Esophagus squamous epithelium (tissue), 5 donors: ENCODE data around the gene TAF11. TPM values are rescaled to one million over a fixed set of nuclear protein-coding genes. Genes with fewer than 3 reads are reported as not detected.

Experiments
- DNase-seq: peaks from one replicate; lab custom pipeline; 2025; lab: John Stamatoyannopoulos, UW
- H3K27ac ChIP-seq, 4 donors: fragments of 200-600 bp; sonication (generic); one replicate each; pipeline ENCODE4 v1.5.1; 2016 to 2019; ENCODE audit warnings: mild to moderate bottlenecking in 1 of 4
- H3K27me3 ChIP-seq, 4 donors: fragments of 200-600 bp; sonication (generic); 1 replicate in 3 of 4; 2 replicates in 1 of 4; pipeline versions ENCODE4 v1.5.1 to v1.6.0; 2017 to 2021; ENCODE audit warnings: antibody characterized with exemption in 1 of 4
- H3K36me3 ChIP-seq, 3 donors: fragments of 200-600 bp; sonication (generic); one replicate each; pipeline ENCODE4 v1.5.1; 2016 to 2019
- H3K4me1 ChIP-seq, 3 donors: fragments of 200-600 bp; sonication (generic); one replicate each; pipeline ENCODE4 v1.5.1; 2017 to 2019
- H3K4me3 ChIP-seq, 4 donors: fragments of 200-600 bp; sonication (generic); 1 replicate in 3 of 4; 2 replicates in 1 of 4; pipeline ENCODE4 v1.5.1; 2016 to 2019; ENCODE audit warnings: mild to moderate bottlenecking in 2 of 4, moderate library complexity in 1 of 4
- H3K9me3 ChIP-seq, 3 donors: fragments of 200-600 bp; sonication (generic); one replicate each; pipeline ENCODE4 v1.5.1; 2016 to 2019
- CTCF ChIP-seq, 6 experiments: fragments of 450-650 bp in 4 of 6; fragments of 200-600 bp in 2 of 6; sonication (generic) in 2 of 6; IDR thresholded peaks; one replicate each; pipeline ENCODE4 v1.5.1; 2016 to 2019; ENCODE audit warnings: antibody characterized with exemption in 6 of 6, mild to moderate bottlenecking in 4 of 6, moderate library complexity in 4 of 6
- POLR2A ChIP-seq, 4 donors: fragments of 450-650 bp; IDR thresholded peaks; one replicate each; pipeline ENCODE4 v1.6.1; 2017; ENCODE audit warnings: antibody characterized with exemption in 4 of 4, mild to moderate bottlenecking in 4 of 4, moderate library complexity in 3 of 4
- WGBS, 2 donors: methylation state at CpG; one replicate each; pipeline ENCODE4 v1.1.5; 2018; 5-methylcytosine and 5-hydroxymethylcytosine counted together
- intact Hi-C: fragments of 100-400 bp; cut with DNase I; formaldehyde crosslinking; loops from one replicate; pipeline ENCODE4 v1.15.0; 2022
- total RNA-seq, 4 donors: library from RNA; depleted of rRNA; stranded (reverse); fragments of >200 nt; gene quantifications; one replicate each; pipeline ENCODE4 v1.1.0, GENCODE V29; 2016
- donor health status: DM: yes; HTN: yes; CAD: no.

TAF11 gene
- total RNA-seq, 4 donors from 2014 or later, result 8.4 to 21.2 (median 18.8) TPM

- Histone ChIP-seq H3K36me3 (no peaks in the 10 kb centered on the region), H3K4me3 (no peak overlapping the region), H3K4me1 (peaks cover 0 to 9% (median 5%) of the 10 kb centered on the region in 3 donors), H3K27me3 (no peaks in the 10 kb centered on the region), H3K9me3 (no peaks in the 10 kb centered on the region), H3K27ac (no peak overlapping the region)
- 44 to 69% methylated on average over 3 of the region's 3 CpGs for WGBS, 2 donors
- TF ChIP-seq CTCF (IDR thresholded peaks at IDR 0.05), result no peak
- TF ChIP-seq POLR2A (IDR thresholded peaks at IDR 0.05), result no peak
- intact Hi-C loops, result no loop called here
- DNase-seq, result no peak
Observed at GRCh38 chr6:34912715-34913464, 25.0 kb upstream of the TAF11 start.

GRCh38 chr6:34911822-34912221, 24.0 kb upstream of the TAF11 start:
- H3K9me3 ChIP-seq, result no peaks in the 10 kb centered on the region
- no peak overlapping the region for H3K4me3 ChIP-seq
- intact Hi-C loops, result no loop called here
- no peak for DNase-seq
- TF ChIP-seq POLR2A (IDR thresholded peaks at IDR 0.05), result no peak
- TF ChIP-seq CTCF (IDR thresholded peaks at IDR 0.05), result no peak
- H3K36me3 ChIP-seq, result no peaks in the 10 kb centered on the region
- no peak overlapping the region for H3K27ac ChIP-seq
- 89 to 90% methylated on average over 5 of the region's 5 CpGs for WGBS, 2 donors
- peaks cover 0 to 5% (median 2%) of the 10 kb centered on the region in 3 donors for H3K4me1 ChIP-seq
- no peaks in the 10 kb centered on the region for H3K27me3 ChIP-seq

GRCh38 chr6:34909320-34909883, 21.6 kb upstream of the TAF11 start:
- no peak for TF ChIP-seq POLR2A (IDR thresholded peaks at IDR 0.05)
- TF ChIP-seq CTCF (IDR thresholded peaks at IDR 0.05), result no peak

GRCh38 chr6:34908194-34908593, 20.4 kb upstream of the TAF11 start:
- intact Hi-C loops, result no loop called here
- Histone ChIP-seq H3K4me3 (no peak overlapping the region), H3K27me3 (no peaks in the 10 kb centered on the region), H3K36me3 (no peaks in the 10 kb centered on the region), H3K27ac (no peak overlapping the region), H3K4me1 (peaks cover 0 to 5% (median 0%) of the 10 kb centered on the region in 3 donors), H3K9me3 (no peaks in the 10 kb centered on the region)
- no peak for TF ChIP-seq POLR2A (IDR thresholded peaks at IDR 0.05)
- TF ChIP-seq CTCF (IDR thresholded peaks at IDR 0.05), result no peak
- no peak for DNase-seq
- WGBS, 2 donors, result 81 to 88% methylated on average over 3 of the region's 3 CpGs

More at GRCh38 chr6:34909320-34909883, 21.6 kb upstream of the TAF11 start:
- H3K9me3 ChIP-seq, result no peaks in the 10 kb centered on the region
- intact Hi-C loops, result no loop called here
- 86 to 89% methylated on average over 6 of the region's 6 CpGs for WGBS, 2 donors
- peaks cover 0 to 5% (median 0%) of the 10 kb centered on the region in 3 donors for H3K4me1 ChIP-seq
- no peak overlapping the region for H3K4me3 ChIP-seq
- H3K36me3 ChIP-seq, result no peaks in the 10 kb centered on the region
- no peaks in the 10 kb centered on the region for H3K27me3 ChIP-seq
- no peak for DNase-seq
- H3K27ac ChIP-seq, result no peak overlapping the region

GRCh38 chr6:34906826-34907225, 19.0 kb upstream of the TAF11 start:
- no peaks in the 10 kb centered on the region for H3K27me3 ChIP-seq
- H3K36me3 ChIP-seq, result no peaks in the 10 kb centered on the region
- TF ChIP-seq POLR2A (IDR thresholded peaks at IDR 0.05), result no peak
- TF ChIP-seq CTCF (IDR thresholded peaks at IDR 0.05), result no peak
- intact Hi-C loops, result no loop called here
- no peak overlapping the region for H3K27ac ChIP-seq
- no peaks in the 10 kb centered on the region for H3K9me3 ChIP-seq
- peaks cover 0 to 5% (median 0%) of the 10 kb centered on the region in 3 donors for H3K4me1 ChIP-seq
- WGBS, 2 donors, result 89 to 96% methylated on average over 2 of the region's 2 CpGs
- no peak overlapping the region for H3K4me3 ChIP-seq
- DNase-seq, result no peak
